ENCODE data around the gene PMF1.

GRCh38 chr1:156172696-156173470, 39.9 kb upstream of the PMF1 start:
- TF ChIP-seq EZH2phosphoT487 (IDR thresholded peaks at IDR 0.05; ENCODE audit: insufficient read depth, low read depth), result no peak
- no peak for TF ChIP-seq EZH2 (IDR thresholded peaks at IDR 0.05; ENCODE audit: insufficient read depth, poor library complexity, severe bottlenecking)

Measured in GM23248 (cell line).